Glomerular endothelial cell (primary cell): ENCODE measurements around the gene LBHD2. TPM values are rescaled to one million over a fixed set of nuclear protein-coding genes. Genes with fewer than 3 reads are reported as not detected.
"Not testable (repeated sequence)": the region's sequence is repeated elsewhere in the genome, so short reads cannot be mapped to it uniquely, and the experiment has no call there.

Source experiments
- DNase-seq: peaks from one replicate; pipeline ENCODE4 v3.0.0-alpha.2; 2011; ENCODE audit warnings: low read depth, low spot score; ENCODE audit errors: extremely low read depth
- total RNA-seq: library from RNA; depleted of rRNA; stranded (reverse); fragments of >200 nt; gene quantifications from 2 replicates; pipeline ENCODE4 v1.2.3, GENCODE V29; 2015

Gene LBHD2
- total RNA-seq: not detected in 2 replicates

- DNase-seq: no peak
These were observed at the start of gene LBHD2 for GRCh38 chr14:103084021-103084919. LBHD2 (plus strand) TSS chr14:103084210; CDS start chr14:103086013, 1,803 bp downstream.

GRCh38 chr14:103041464-103041863 lies 42.5 kb upstream of the LBHD2 start:
- DNase-seq: no peak

GRCh38 chr14:103043257-103044015 lies 40.6 kb upstream of the LBHD2 start:
- no peak for DNase-seq

GRCh38 chr14:103045371-103045869 lies 38.6 kb upstream of the LBHD2 start:
- DNase-seq: no peak

GRCh38 chr14:103047453-103047852 lies 36.6 kb upstream of the LBHD2 start:
- DNase-seq: not testable (repeated sequence)

GRCh38 chr14:103050935-103051334 lies 33.1 kb upstream of the LBHD2 start:
- DNase-seq: no peak

- no peak for DNase-seq
These were observed 31.6 kb upstream of the LBHD2 start for GRCh38 chr14:103052407-103052806.

GRCh38 chr14:103055695-103056094 lies 28.3 kb upstream of the LBHD2 start:
- DNase-seq: no peak

GRCh38 chr14:103056322-103057027 lies 27.5 kb upstream of the LBHD2 start:
- no peak for DNase-seq

- no peak for DNase-seq
These were observed 27.0 kb upstream of the LBHD2 start for GRCh38 chr14:103057028-103057371.

- no peak for DNase-seq
These were observed 26.4 kb upstream of the LBHD2 start, which contains the start of gene CDC42BPB for GRCh38 chr14:103057372-103058163. CDC42BPB (minus strand) TSS chr14:103057549; CDS start chr14:103057173, 376 bp downstream.

GRCh38 chr14:103058164-103059055 lies 25.6 kb upstream of the LBHD2 start:
- no peak for DNase-seq

GRCh38 chr14:103059556-103059955 lies 24.5 kb upstream of the LBHD2 start:
- DNase-seq: no peak

- DNase-seq: no peak
These were observed 22.5 kb upstream of the LBHD2 start for GRCh38 chr14:103061482-103061976.

GRCh38 chr14:103064436-103064835 lies 19.6 kb upstream of the LBHD2 start:
- DNase-seq: no peak

GRCh38 chr14:103064978-103065377 lies 19.0 kb upstream of the LBHD2 start:
- no peak for DNase-seq

- DNase-seq: no peak
These were observed 18.1 kb upstream of the LBHD2 start for GRCh38 chr14:103065861-103066260.

GRCh38 chr14:103066399-103066798 lies 17.6 kb upstream of the LBHD2 start:
- peak; percentile 70 for DNase-seq
